K562 (cell line): ENCODE results near the gene RSPH3. TPM values are rescaled to one million over a fixed set of nuclear protein-coding genes. Genes with fewer than 3 reads are reported as not detected.

Source experiments
- CHD1 ChIP-seq: fragments of 200-600 bp; sonication (generic); IDR thresholded peaks from one replicate; pipeline ENCODE4 v1.6.1; 2012; ENCODE audit warnings: mild to moderate bottlenecking, moderate library complexity, low read length, inconsistent platforms
- CHD7 ChIP-seq: fragments of 200-600 bp; sonication (generic); IDR thresholded peaks from one replicate; pipeline ENCODE4 v1.6.1; 2012; ENCODE audit warnings: mild to moderate bottlenecking, low read depth, low read length, inconsistent platforms
- E2F1 ChIP-seq: sonication (generic); formaldehyde crosslinking; IDR thresholded peaks from 2 replicates; pipeline ENCODE4 v1.8.1; 2023; ENCODE audit warnings: mild to moderate bottlenecking, missing genetic modification reagents, moderate library complexity
- ELF4 ChIP-seq: fragments of 450-650 bp; formaldehyde crosslinking; IDR thresholded peaks from 2 replicates; pipeline ENCODE4 v1.4.0; 2022; ENCODE audit warnings: missing genetic modification characterization
- FOSL1 ChIP-seq: fragments of 200-800 bp; sonication (Bioruptor generic); conservative IDR thresholded peaks from 2 replicates; pipeline ENCODE4 v1.6.1; 2016; ENCODE audit warnings: missing genetic modification characterization, missing compliant biosample characterization
- FOXA3 ChIP-seq, 2 experiments: fragments of 450-650 bp in 1 of 2; sonication (generic) in 1 of 2; formaldehyde crosslinking; IDR thresholded peaks in 1 of 2; conservative IDR thresholded peaks in 1 of 2; 2 replicates each; pipeline versions ENCODE4 v1.4.0 to v1.8.0; 2020 to 2022; ENCODE audit warnings: mild to moderate bottlenecking in 2 of 2, missing genetic modification reagents in 1 of 2
- MBD2 ChIP-seq: sonication (generic); IDR thresholded peaks from 2 replicates; pipeline ENCODE4 v1.6.1; 2016; ENCODE audit warnings: low read depth, borderline replicate concordance
- RBBP5 ChIP-seq: fragments of 200-600 bp; sonication (generic); IDR thresholded peaks from 2 replicates; pipeline ENCODE4 v1.6.1; 2012; ENCODE audit warnings: borderline replicate concordance, mild to moderate bottlenecking, low read length, control low read depth, inconsistent platforms; ENCODE audit not compliant: insufficient read depth, poor library complexity, severe bottlenecking
- USF2 ChIP-seq: sonication (generic); formaldehyde crosslinking; IDR thresholded peaks from 2 replicates; pipeline ENCODE4 v1.5.0; 2020; ENCODE audit warnings: missing genetic modification reagents
- ZBTB34 ChIP-seq: fragments of 250-450 bp; sonication (Bioruptor Pico); IDR thresholded peaks from 2 replicates; pipeline ENCODE4 v1.8.0; 2021; ENCODE audit warnings: mild to moderate bottlenecking, moderate library complexity
- ZNF140 ChIP-seq: fragments of 250-450 bp; sonication (Bioruptor Pico); IDR thresholded peaks from 2 replicates; pipeline ENCODE4 v1.8.0; 2021; ENCODE audit warnings: moderate library complexity, mild to moderate bottlenecking, inconsistent platforms
- polyA plus RNA-seq, 8 experiments: library from polyadenylated mRNA; depleted of rRNA in 4 of 8; stranded (reverse) in 5 of 8; unstranded in 3 of 8; fragments of >200 nt; fragmentation: Nextera tagmentation in 2 of 8; fragmentation: Illumina TruSeq in 1 of 8; extraction: Ambion mirVana in 2 of 8; extraction: Trizol in 1 of 8; gene quantifications; 2 replicates each; pipeline versions ENCODE4 v1.2.1 to v1.2.3, GENCODE V29; 2011 to 2014; ENCODE audit warnings: inconsistent platforms in 1 of 8, missing spikeins in 1 of 8
- total RNA-seq, 7 experiments: library from RNA; depleted of rRNA in 6 of 7; stranded (reverse); fragments of >200 nt in 6 of 7; fragmentation: Illumina TruSeq in 2 of 7; extraction: Trizol in 2 of 7; gene quantifications; 2 replicates each; pipeline versions ENCODE4 v1.2.1 to v1.2.3, GENCODE V29; 2011 to 2021; ENCODE audit warnings: low replicate concordance in 1 of 7

The RSPH3 gene
- total and polyA plus RNA-seq, 9 of the 15 experiments (the other 6 are each of a cell fraction or from before 2014, with no cell fraction given) = 0.52 to 2.9 (median 1.5) TPM

GRCh38 chr6:158999666-159000403 lies at the start of gene RSPH3 (continued):
- TF ChIP-seq ZNF140 (CRISPR knock-in tag) (no peak), ZBTB34 (CRISPR knock-in tag) (no peak), ELF4 (CRISPR knock-in tag) (no peak; the same call in none of the 2 replicates), FOSL1 (tag) (peak; percentile 82; the same call in 1 of the 2 replicates), CHD7 (no peak), MBD2 (peak; percentile 77), E2F1 (CRISPR knock-in tag) (peak; percentile 87), FOXA3 (CRISPR knock-in tag; conservative IDR thresholded peaks at IDR 0.05 in 1 of 2, IDR thresholded peaks at IDR 0.05 in 1 of 2) (no peak), CHD1 (peak; percentile 81), RBBP5 (peak; percentile 90), USF2 (peak; percentile 19; the same call in 1 of the 2 replicates)
